IMR-90 (cell line): ENCODE data around the gene N4BP2. TPM values are rescaled to one million over a fixed set of nuclear protein-coding genes. Genes with fewer than 3 reads are reported as not detected.

ENCODE experiments used
- ATAC-seq: fragments of 200-7000 bp; cut with Tn5 transposase; 2 replicates; pipeline ENCODE4 v1.9.1; 2020; ENCODE audit warnings: low read depth, mild to moderate bottlenecking, moderate library complexity
- BruUV-seq: library from RNA; stranded (reverse); fragments of 400-500 nt; replicated peaks from 2 replicates; lab custom pipeline; 2021; lab: Mats Ljungman, UMichigan
- CTCF ChIA-PET: fragments of 300-600 bp; formaldehyde crosslinking; extraction: SDS; loops from one replicate; lab custom pipeline; 2021; ENCODE audit warnings: antibody characterized with exemption; lab: Yijun Ruan, JAX
- POLR2A ChIA-PET: fragments of 300-600 bp; sonication (Branson Sonifier 250); formaldehyde crosslinking; loops from one replicate; lab custom pipeline; 2022; ENCODE audit warnings: antibody characterized with exemption; ENCODE audit not compliant: unreplicated experiment; lab: Charles Lee
- DNase-seq: peaks from one replicate; pipeline ENCODE4 v3.0.0; 2013
- H2AFZ ChIP-seq: replicated peaks from 2 replicates; pipeline ENCODE3; 2013; ENCODE audit warnings: low read length, mild to moderate bottlenecking; ENCODE audit not compliant: poor library complexity
- H2AK5ac ChIP-seq: 2 replicates; pipeline ENCODE4 v1.6.1; 2013; ENCODE audit warnings: low read depth, low read length, inconsistent platforms
- H2AK9ac ChIP-seq: replicated peaks from 2 replicates; pipeline ENCODE3; 2013; ENCODE audit warnings: mild to moderate bottlenecking, low read depth, low read length, moderate library complexity; ENCODE audit not compliant: poor library complexity
- H2BK120ac ChIP-seq: 2 replicates; pipeline ENCODE4 v1.6.1; 2013; ENCODE audit warnings: low read depth, low read length, inconsistent platforms
- H2BK15ac ChIP-seq: 3 replicates; pipeline ENCODE4 v1.6.1; 2013; ENCODE audit warnings: low read depth, low read length, inconsistent platforms
- H2BK20ac ChIP-seq: 2 replicates; pipeline ENCODE4 v1.6.1; 2013; ENCODE audit warnings: low read depth, mild to moderate bottlenecking, inconsistent platforms, low read length, moderate library complexity
- H2BK5ac ChIP-seq: 2 replicates; pipeline ENCODE4 v1.6.1; 2013; ENCODE audit warnings: mild to moderate bottlenecking, low read depth, low read length, inconsistent platforms; ENCODE audit not compliant: poor library complexity, severe bottlenecking
- H3K14ac ChIP-seq: replicated peaks from 2 replicates; pipeline ENCODE4 v1.6.1; 2013; ENCODE audit warnings: low read depth, low read length, inconsistent platforms
- H3K18ac ChIP-seq: 2 replicates; pipeline ENCODE4 v1.6.1; 2013; ENCODE audit warnings: low read depth, low read length, control low read depth
- H3K23ac ChIP-seq: 2 replicates; pipeline ENCODE4 v1.6.1; 2013; ENCODE audit warnings: low read depth, low read length, inconsistent platforms
- H3K27ac ChIP-seq: 2 replicates; pipeline ENCODE4 v1.5.1; 2013; ENCODE audit warnings: mild to moderate bottlenecking, control low read depth, low read length; ENCODE audit not compliant: insufficient read depth
- H3K27me3 ChIP-seq: 2 replicates; pipeline ENCODE4 v1.6.1; 2013; ENCODE audit warnings: low read length; ENCODE audit not compliant: control insufficient read depth, insufficient read depth
- H3K36me3 ChIP-seq: 2 replicates; pipeline ENCODE4 v1.6.1; 2013; ENCODE audit warnings: low read length, mixed read lengths; ENCODE audit not compliant: control insufficient read depth, insufficient read depth
- H3K4ac ChIP-seq: 2 replicates; pipeline ENCODE4 v1.6.1; 2013; ENCODE audit warnings: low read depth, low read length, inconsistent platforms
- H3K4me1 ChIP-seq: 2 replicates; pipeline ENCODE4 v1.6.1; 2013; ENCODE audit warnings: low read length, mixed read lengths; ENCODE audit not compliant: control insufficient read depth, insufficient read depth
- H3K4me2 ChIP-seq: 2 replicates; pipeline ENCODE4 v1.6.1; 2013; ENCODE audit warnings: low read depth, mild to moderate bottlenecking, control low read depth, low read length, moderate library complexity
- H3K4me3 ChIP-seq: 2 replicates; pipeline ENCODE4 v1.5.1; 2013; ENCODE audit warnings: low read depth, mild to moderate bottlenecking, control low read depth, low read length, moderate library complexity; ENCODE audit not compliant: insufficient read depth
- H3K56ac ChIP-seq: 2 replicates; pipeline ENCODE4 v1.6.1; 2013; ENCODE audit warnings: low read length, inconsistent platforms; ENCODE audit not compliant: insufficient read depth; ENCODE audit errors: extremely low read depth
- H3K79me1 ChIP-seq, 2 experiments: 2 replicates each; pipeline ENCODE4 v1.6.1; 2013; ENCODE audit warnings: low read length in 2 of 2, inconsistent platforms in 1 of 2, low read depth in 1 of 2
- H3K9ac ChIP-seq: 2 replicates; pipeline ENCODE4 v1.6.1; 2013; ENCODE audit warnings: low read depth, low read length, control low read depth
- H3K9me1 ChIP-seq: 2 replicates; pipeline ENCODE4 v1.6.1; 2013; ENCODE audit warnings: low read length, inconsistent platforms; ENCODE audit not compliant: insufficient read depth
- H3K9me3 ChIP-seq: 2 replicates; pipeline ENCODE4 v1.6.1; 2013; ENCODE audit warnings: low read length; ENCODE audit not compliant: control insufficient read depth, insufficient read depth
- H4K20me1 ChIP-seq: 2 replicates; pipeline ENCODE4 v1.6.1; 2013; ENCODE audit warnings: low read length, inconsistent platforms; ENCODE audit not compliant: insufficient read depth
- H4K5ac ChIP-seq: 2 replicates; pipeline ENCODE4 v1.6.1; 2013; ENCODE audit warnings: mild to moderate bottlenecking, low read depth, low read length, control low read depth
- H4K8ac ChIP-seq, 2 experiments: 2 replicates each; pipeline ENCODE4 v1.6.1; 2013; ENCODE audit warnings: low read depth in 2 of 2, low read length in 2 of 2, control low read depth in 1 of 2, inconsistent platforms in 1 of 2
- H4K91ac ChIP-seq: 2 replicates; pipeline ENCODE4 v1.6.1; 2013; ENCODE audit warnings: low read depth, low read length, inconsistent platforms; ENCODE audit not compliant: insufficient read depth
- BHLHE40 ChIP-seq: fragments of 150-350 bp; IDR thresholded peaks from 2 replicates; pipeline ENCODE4 v1.6.1; 2016; ENCODE audit warnings: mild to moderate bottlenecking, low read depth, low read length
- CEBPB ChIP-seq: IDR thresholded peaks from 2 replicates; pipeline ENCODE4 v1.6.1; 2012; ENCODE audit warnings: low read depth, low read length, improper control_type of control experiment
- CHD1 ChIP-seq: IDR thresholded peaks from 2 replicates; pipeline ENCODE4 v1.6.1; 2012; ENCODE audit warnings: low read depth, low read length, improper control_type of control experiment
- ELK1 ChIP-seq: fragments of 150-350 bp; IDR thresholded peaks from 2 replicates; pipeline ENCODE4 v1.6.1; 2016; ENCODE audit warnings: low read depth, mild to moderate bottlenecking, low read length, moderate library complexity, borderline replicate concordance
- FOS ChIP-seq: fragments of 150-350 bp; IDR thresholded peaks from 2 replicates; pipeline ENCODE4 v1.6.1; 2016; ENCODE audit warnings: low read depth, low read length
- MAFK ChIP-seq: IDR thresholded peaks from 2 replicates; pipeline ENCODE4 v1.6.1; 2012; ENCODE audit warnings: low read depth, low read length, improper control_type of control experiment
- MAZ ChIP-seq: IDR thresholded peaks from 2 replicates; pipeline ENCODE4 v1.6.1; 2012; ENCODE audit warnings: low read depth, mild to moderate bottlenecking, low read length, improper control_type of control experiment, moderate library complexity, borderline replicate concordance
- MXI1 ChIP-seq: IDR thresholded peaks from 2 replicates; pipeline ENCODE4 v1.6.1; 2012; ENCODE audit warnings: low read depth, mild to moderate bottlenecking, low read length, moderate library complexity, borderline replicate concordance
- NFE2L2 ChIP-seq: fragments of 150-350 bp; IDR thresholded peaks from 2 replicates; pipeline ENCODE4 v1.6.1; 2016; ENCODE audit warnings: low read depth, mild to moderate bottlenecking, low read length
- POLR2A ChIP-seq: IDR thresholded peaks from 2 replicates; pipeline ENCODE4 v1.6.1; 2012; ENCODE audit warnings: mild to moderate bottlenecking, low read depth, low read length
- RAD21 ChIP-seq: IDR thresholded peaks from 2 replicates; pipeline ENCODE4 v1.6.1; 2012; ENCODE audit warnings: low read length, improper control_type of control experiment
- RCOR1 ChIP-seq: IDR thresholded peaks from 2 replicates; pipeline ENCODE4 v1.6.1; 2012; ENCODE audit warnings: mild to moderate bottlenecking, low read length, improper control_type of control experiment; ENCODE audit not compliant: insufficient replicate concordance
- RFX5 ChIP-seq: IDR thresholded peaks from 2 replicates; pipeline ENCODE4 v1.8.0; 2012; ENCODE audit warnings: low read depth, mild to moderate bottlenecking, low read length, moderate library complexity
- SMC3 ChIP-seq: fragments of 150-350 bp; IDR thresholded peaks from 2 replicates; pipeline ENCODE4 v1.6.1; 2016; ENCODE audit warnings: low read depth, mild to moderate bottlenecking, antibody characterized with exemption, low read length, moderate library complexity
- USF2 ChIP-seq: fragments of 150-350 bp; IDR thresholded peaks from 2 replicates; pipeline ENCODE4 v1.6.1; 2017; ENCODE audit warnings: mild to moderate bottlenecking, antibody characterized with exemption, low read length, low read depth
- WGBS, 2 experiments: methylation state at CpG; one replicate each; pipeline versions ENCODE4 v1.1.5 to v1.1.7; 2013; ENCODE audit warnings: missing lambda C conversion rate in 2 of 2; ENCODE audit not compliant: insufficient read length in 1 of 2; ENCODE audit errors: extremely low coverage in 2 of 2; 5-methylcytosine and 5-hydroxymethylcytosine counted together
- dilution Hi-C: fragments of 300-500 bp; cut with HindIII; formaldehyde crosslinking; loops from one replicate; pipeline ENCODE4 v1.14.3; 2018; ENCODE audit warnings: low sequenced_read_pairs; ENCODE audit not compliant: unreplicated experiment
- in situ Hi-C: fragments of 300-500 bp; cut with MboI; formaldehyde crosslinking; loops from 3 replicates; pipeline ENCODE4 v1.14.3; 2019; ENCODE audit warnings: low sequenced_read_pairs, inconsistent platforms, mixed read lengths
- intact Hi-C: fragments of 100-400 bp; cut with micrococcal nuclease; formaldehyde crosslinking; loops from 2 replicates; pipeline ENCODE4 v1.10.0; 2022
- polyA plus RNA-seq, 3 experiments: library from polyadenylated mRNA; depleted of rRNA; stranded (reverse); fragments of >200 nt; gene quantifications; 2 replicates each; pipeline ENCODE4 v1.2.3, GENCODE V29; 2012; ENCODE audit warnings: low replicate concordance in 1 of 3
- total RNA-seq: library from RNA; depleted of rRNA; stranded (reverse); fragments of >200 nt; gene quantifications from 2 replicates; pipeline ENCODE4 v1.2.3, GENCODE V29; 2012
- TF ChIP-seq, protein P1 (sequence below): conservative IDR thresholded peaks from 2 replicates; pipeline ENCODE4 v1.5.1; 2012; ENCODE audit warnings: mild to moderate bottlenecking, low read depth, low read length, improper control_type of control experiment

The N4BP2 gene
- total and polyA plus RNA-seq, 2 of the 4 experiments (the other 2 are of a cell fraction): 0.84 to 2.2 TPM

DNA sequence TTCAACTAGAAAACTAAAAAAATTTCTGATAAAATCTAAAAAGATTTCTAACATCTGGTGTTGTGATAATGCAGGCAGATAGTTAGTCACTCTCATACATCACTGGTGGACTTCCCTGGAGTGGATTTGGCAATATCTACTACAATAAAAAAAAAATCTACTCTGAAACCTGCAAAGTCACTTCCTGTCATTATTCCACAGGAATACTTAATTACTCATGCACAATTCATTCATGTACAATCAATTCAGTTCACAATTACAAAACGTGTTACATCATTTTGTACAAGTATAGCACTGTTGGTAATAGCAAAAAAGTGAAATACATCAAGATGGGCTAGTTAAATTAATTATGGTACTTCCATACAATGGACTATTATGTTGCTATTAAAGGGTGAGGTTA lies 123.7 kb downstream of the N4BP2 start:
- no peaks in the 10 kb centered on the region for H4K20me1 ChIP-seq
- ChIA-PET POLR2A (no interaction called here), CTCF (interaction anchor here (0.6 kb wide), 1 partner anchor 145 kb away, joined by 3 read pairs; no protein-coding TSS in a partner anchor)
- H3K23ac ChIP-seq: no peak overlapping the region
- H3K18ac ChIP-seq: no peak overlapping the region
- H3K4me2 ChIP-seq: no peak overlapping the region
- in situ Hi-C loops (no loop called here), dilution Hi-C loops (no loop called here), intact Hi-C loops (no loop called here)
- no peak overlapping the region for H2BK120ac ChIP-seq
- no peak overlapping the region for H3K27ac ChIP-seq
- no peak overlapping the region for H3K4me3 ChIP-seq
- H3K9me3 ChIP-seq: no peaks in the 10 kb centered on the region
- no CpG with 5 or more reads among the region's 1 CpG for WGBS, 2 experiments
- no peak for TF ChIP-seq MAZ
- no peak for TF ChIP-seq RAD21
- 0 out of 2 replicates have a peak, but pooled peaks have one; percentile 5 for TF ChIP-seq BHLHE40
- TF ChIP-seq ELK1: no peak
- TF ChIP-seq FOS: peak; percentile 28; the same call in 1 of the 2 replicates
- TF ChIP-seq RCOR1: no peak
- TF ChIP-seq POLR2A: no peak
- no peak for TF ChIP-seq MAFK
- no peak for TF ChIP-seq MXI1
- no peak for TF ChIP-seq CHD1
- no peak for TF ChIP-seq RFX5
- TF ChIP-seq NFE2L2: peak; percentile 86
- TF ChIP-seq CEBPB: peak; percentile 83
- TF ChIP-seq SMC3: no peak
- TF ChIP-seq USF2: no peak
- TF ChIP-seq, protein P1, sequence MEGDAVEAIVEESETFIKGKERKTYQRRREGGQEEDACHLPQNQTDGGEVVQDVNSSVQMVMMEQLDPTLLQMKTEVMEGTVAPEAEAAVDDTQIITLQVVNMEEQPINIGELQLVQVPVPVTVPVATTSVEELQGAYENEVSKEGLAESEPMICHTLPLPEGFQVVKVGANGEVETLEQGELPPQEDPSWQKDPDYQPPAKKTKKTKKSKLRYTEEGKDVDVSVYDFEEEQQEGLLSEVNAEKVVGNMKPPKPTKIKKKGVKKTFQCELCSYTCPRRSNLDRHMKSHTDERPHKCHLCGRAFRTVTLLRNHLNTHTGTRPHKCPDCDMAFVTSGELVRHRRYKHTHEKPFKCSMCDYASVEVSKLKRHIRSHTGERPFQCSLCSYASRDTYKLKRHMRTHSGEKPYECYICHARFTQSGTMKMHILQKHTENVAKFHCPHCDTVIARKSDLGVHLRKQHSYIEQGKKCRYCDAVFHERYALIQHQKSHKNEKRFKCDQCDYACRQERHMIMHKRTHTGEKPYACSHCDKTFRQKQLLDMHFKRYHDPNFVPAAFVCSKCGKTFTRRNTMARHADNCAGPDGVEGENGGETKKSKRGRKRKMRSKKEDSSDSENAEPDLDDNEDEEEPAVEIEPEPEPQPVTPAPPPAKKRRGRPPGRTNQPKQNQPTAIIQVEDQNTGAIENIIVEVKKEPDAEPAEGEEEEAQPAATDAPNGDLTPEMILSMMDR: no peak
- H3K4ac ChIP-seq: no peak overlapping the region
- no peak overlapping the region for H2AK9ac ChIP-seq
- H3K27me3 ChIP-seq: no peaks in the 10 kb centered on the region
- ATAC-seq (peak; percentile 42; the same call in 1 of the 2 replicates), DNase-seq (peak; percentile 88)
- H4K8ac ChIP-seq: no peak overlapping the region
- H3K56ac ChIP-seq: no peak overlapping the region
- H2BK15ac ChIP-seq: no peak overlapping the region
- no peak overlapping the region for H2AK5ac ChIP-seq
- H2BK20ac ChIP-seq: no peak overlapping the region
- H2AFZ ChIP-seq: no peak overlapping the region
- H3K79me1 ChIP-seq: no peaks in the 10 kb centered on the region
- BruUV-seq: no TSS peak
- H3K4me1 ChIP-seq: no peaks in the 10 kb centered on the region
- H3K36me3 ChIP-seq: no peaks in the 10 kb centered on the region
- no peak overlapping the region for H4K5ac ChIP-seq
- H2BK5ac ChIP-seq: no peak overlapping the region
- no peak overlapping the region for H4K91ac ChIP-seq
- no peak overlapping the region for H3K9ac ChIP-seq
- no peaks in the 10 kb centered on the region for H3K9me1 ChIP-seq
- H3K14ac ChIP-seq: no peak overlapping the region
